Hepatocyte (in vitro differentiated cells): ENCODE results near the gene DNLZ. TPM values are rescaled to one million over a fixed set of nuclear protein-coding genes. Genes with fewer than 3 reads are reported as not detected.

Experiments
- DNase-seq: peaks from one replicate; pipeline ENCODE4 v3.0.0-alpha.2; 2016; ENCODE audit warnings: low spot score
- H2AFZ ChIP-seq: fragments of 200-600 bp; sonication (generic); 2 replicates; pipeline ENCODE4 v1.6.0; 2016; ENCODE audit warnings: antibody characterized with exemption, mild to moderate bottlenecking
- H3K27ac ChIP-seq: fragments of 200-600 bp; sonication (generic); 2 replicates; pipeline ENCODE4 v1.5.1; 2016; ENCODE audit warnings: mild to moderate bottlenecking
- H3K27me3 ChIP-seq: fragments of 200-600 bp; sonication (generic); 2 replicates; pipeline ENCODE4 v1.6.1; 2016
- H3K36me3 ChIP-seq: fragments of 200-600 bp; sonication (generic); replicated peaks from 2 replicates; pipeline ENCODE4 v1.5.1; 2016; ENCODE audit warnings: low read depth; ENCODE audit not compliant: insufficient read depth
- H3K4me1 ChIP-seq: fragments of 200-600 bp; sonication (generic); 2 replicates; pipeline ENCODE4 v1.5.1; 2016; ENCODE audit warnings: mild to moderate bottlenecking, moderate library complexity; ENCODE audit not compliant: insufficient read depth
- H3K4me2 ChIP-seq: fragments of 200-600 bp; sonication (generic); 2 replicates; pipeline ENCODE4 v1.6.0; 2016
- H3K4me3 ChIP-seq: fragments of 200-600 bp; sonication (generic); 2 replicates; pipeline ENCODE4 v1.5.1; 2016; ENCODE audit warnings: mild to moderate bottlenecking
- H3K79me2 ChIP-seq: fragments of 200-600 bp; sonication (generic); 2 replicates; pipeline ENCODE4 v1.6.0; 2017; ENCODE audit warnings: mild to moderate bottlenecking
- H3K9me2 ChIP-seq: fragments of 200-600 bp; sonication (generic); replicated peaks from 2 replicates; pipeline ENCODE4 v1.6.0; 2017; ENCODE audit warnings: mild to moderate bottlenecking; ENCODE audit not compliant: insufficient read depth
- H3K9me3 ChIP-seq: fragments of 200-600 bp; sonication (generic); 2 replicates; pipeline ENCODE4 v1.5.1; 2016; ENCODE audit warnings: low read depth, mild to moderate bottlenecking
- H4K20me1 ChIP-seq: fragments of 200-600 bp; sonication (generic); 2 replicates; pipeline ENCODE4 v1.6.0; 2016; ENCODE audit warnings: mild to moderate bottlenecking; ENCODE audit not compliant: insufficient read depth, poor library complexity, severe bottlenecking
- CTCF ChIP-seq: fragments of 200-600 bp; sonication (generic); IDR thresholded peaks from 2 replicates; pipeline ENCODE4 v1.5.1; 2016; ENCODE audit warnings: antibody characterized with exemption, mild to moderate bottlenecking; ENCODE audit not compliant: poor library complexity
- EZH2 ChIP-seq: fragments of 200-600 bp; sonication (generic); IDR thresholded peaks from 2 replicates; pipeline ENCODE4 v1.6.1; 2016; ENCODE audit warnings: antibody characterized with exemption, mild to moderate bottlenecking, borderline replicate concordance
- EZH2phosphoT487 ChIP-seq: fragments of 200-600 bp; sonication (generic); IDR thresholded peaks from one replicate; pipeline ENCODE4 v1.6.1; 2018; ENCODE audit warnings: antibody characterized with exemption, mild to moderate bottlenecking, low read depth, moderate library complexity; ENCODE audit not compliant: unreplicated experiment, severe bottlenecking
- WGBS: methylation state at CpG from one replicate; pipeline ENCODE4 v1.1.6; 2016; ENCODE audit warnings: low lambda C conversion rate; ENCODE audit errors: missing lambda C conversion rate; 5-methylcytosine and 5-hydroxymethylcytosine counted together
- polyA plus RNA-seq: library from polyadenylated mRNA; unstranded; fragments of >200 nt; fragmentation: Nextera tagmentation; extraction: Ambion mirVana; gene quantifications from 2 replicates; pipeline ENCODE4 v1.2.1, GENCODE V29; 2016
- total RNA-seq: library from RNA; depleted of rRNA; stranded (reverse); fragments of >200 nt; gene quantifications from 2 replicates; pipeline ENCODE4 v1.2.3, GENCODE V29; 2014

Gene DNLZ
- total and polyA plus RNA-seq, 2 experiments from 2014 or later = 21.5 to 24.3 TPM

- 92% methylated on average over 3 of the region's 3 CpGs for WGBS
- H3K9me2 ChIP-seq = no peaks in the 10 kb centered on the region
- H3K4me1 ChIP-seq = no peaks in the 10 kb centered on the region
Measured at GRCh38 chr9:136314056-136314416, 49.5 kb downstream of the DNLZ start.

GRCh38 chr9:136313111-136314055 lies 50.2 kb downstream of the DNLZ start:
- no peak for DNase-seq
- TF ChIP-seq EZH2phosphoT487 (no peak), CTCF (no peak), EZH2 (no peak)
- Histone ChIP-seq H3K4me1 (no peaks in the 10 kb centered on the region), H3K4me2 (no peak overlapping the region), H3K27me3 (no peaks in the 10 kb centered on the region), H3K9me2 (no peaks in the 10 kb centered on the region), H3K4me3 (no peak overlapping the region), H2AFZ (no peak overlapping the region), H4K20me1 (no peaks in the 10 kb centered on the region), H3K9me3 (no peaks in the 10 kb centered on the region), H3K36me3 (no peaks in the 10 kb centered on the region), H3K79me2 (no peaks in the 10 kb centered on the region), H3K27ac (no peak overlapping the region)
- WGBS = 89% methylated on average over 18 of the region's 18 CpGs

More at GRCh38 chr9:136314056-136314416, 49.5 kb downstream of the DNLZ start:
- no peaks in the 10 kb centered on the region for H3K79me2 ChIP-seq
- no peak overlapping the region for H3K4me2 ChIP-seq
- H3K9me3 ChIP-seq = no peaks in the 10 kb centered on the region
- H4K20me1 ChIP-seq = no peaks in the 10 kb centered on the region
- no peak for TF ChIP-seq EZH2phosphoT487
- TF ChIP-seq CTCF = no peak
- TF ChIP-seq EZH2 = no peak
- no peaks in the 10 kb centered on the region for H3K27me3 ChIP-seq
- no peaks in the 10 kb centered on the region for H3K36me3 ChIP-seq
- no peak overlapping the region for H3K27ac ChIP-seq
- no peak for DNase-seq
- H2AFZ ChIP-seq = no peak overlapping the region
- H3K4me3 ChIP-seq = no peak overlapping the region

GRCh38 chr9:136312436-136312835 lies 51.1 kb downstream of the DNLZ start:
- H4K20me1 ChIP-seq = no peaks in the 10 kb centered on the region
- TF ChIP-seq CTCF (peak; percentile 57), EZH2 (no peak)
- H3K4me2 ChIP-seq = no peak overlapping the region
- H3K36me3 ChIP-seq = no peaks in the 10 kb centered on the region
- no peaks in the 10 kb centered on the region for H3K79me2 ChIP-seq
- peak overlapping the region; percentile 48 for H3K27ac ChIP-seq
- H3K27me3 ChIP-seq = no peaks in the 10 kb centered on the region
- no peak overlapping the region for H3K4me3 ChIP-seq
- no peaks in the 10 kb centered on the region for H3K9me3 ChIP-seq
- H2AFZ ChIP-seq = no peak overlapping the region
- H3K4me1 ChIP-seq = no peaks in the 10 kb centered on the region
- peak; percentile 69 for DNase-seq
- H3K9me2 ChIP-seq = no peaks in the 10 kb centered on the region
- WGBS = 76% methylated on average over 12 of the region's 12 CpGs
